ENCODE results near the gene SRRM5. TPM values are rescaled to one million over a fixed set of nuclear protein-coding genes. Genes with fewer than 3 reads are reported as not detected.
"Not testable (repeated sequence)": the region's sequence is repeated elsewhere in the genome, so short reads cannot be mapped to it uniquely, and the experiment has no call there.

The SRRM5 gene
- total RNA-seq, 1 experiment from 2014 or later = not detected

GRCh38 chr19:43649514-43649913 lies 37.6 kb downstream of the SRRM5 start:
- in situ Hi-C loops (cut with HindIII; ENCODE audit: low pct_unique_long_range_greater_than_20kb, low sequenced_read_pairs) = no loop called here
- DNase-seq (ENCODE audit: low read depth, low spot score) = no peak

- DNase-seq (ENCODE audit: low read depth, low spot score); in situ Hi-C loops (cut with HindIII; ENCODE audit: low pct_unique_long_range_greater_than_20kb, low sequenced_read_pairs): not testable (repeated sequence)
Measured at GRCh38 chr19:43650276-43650675, 38.4 kb downstream of the SRRM5 start.

GRCh38 chr19:43651758-43652545 lies 40.1 kb downstream of the SRRM5 start:
- peak; percentile 82 for DNase-seq (ENCODE audit: low read depth, low spot score)
- in situ Hi-C loops (cut with HindIII; ENCODE audit: low pct_unique_long_range_greater_than_20kb, low sequenced_read_pairs) = no loop called here

- DNase-seq (ENCODE audit: low read depth, low spot score) = no peak
- in situ Hi-C loops (cut with HindIII; ENCODE audit: low pct_unique_long_range_greater_than_20kb, low sequenced_read_pairs) = no loop called here
Measured at GRCh38 chr19:43652546-43652874, 40.6 kb downstream of the SRRM5 start.

- in situ Hi-C loops (cut with HindIII; ENCODE audit: low pct_unique_long_range_greater_than_20kb, low sequenced_read_pairs) = no loop called here
- DNase-seq (ENCODE audit: low read depth, low spot score) = no peak
Measured at GRCh38 chr19:43656436-43656835, 44.5 kb downstream of the SRRM5 start.

- DNase-seq (ENCODE audit: low read depth, low spot score) = no peak
- in situ Hi-C loops (cut with HindIII; ENCODE audit: low pct_unique_long_range_greater_than_20kb, low sequenced_read_pairs) = no loop called here
Measured at GRCh38 chr19:43658001-43658400, 46.1 kb downstream of the SRRM5 start.

- no peak for DNase-seq (ENCODE audit: low read depth, low spot score)
- in situ Hi-C loops (cut with HindIII; ENCODE audit: low pct_unique_long_range_greater_than_20kb, low sequenced_read_pairs) = no loop called here
Measured at GRCh38 chr19:43658494-43658893, 46.6 kb downstream of the SRRM5 start.

- in situ Hi-C loops (cut with HindIII; ENCODE audit: low pct_unique_long_range_greater_than_20kb, low sequenced_read_pairs) = no loop called here
Measured at GRCh38 chr19:43660301-43660970, 48.5 kb downstream of the SRRM5 start.

GRCh38 chr19:43660971-43661360 lies 49.1 kb downstream of the SRRM5 start:
- DNase-seq (ENCODE audit: low read depth, low spot score) = no peak
- in situ Hi-C loops (cut with HindIII; ENCODE audit: low pct_unique_long_range_greater_than_20kb, low sequenced_read_pairs) = no loop called here

More at GRCh38 chr19:43660301-43660970, 48.5 kb downstream of the SRRM5 start:
- DNase-seq (ENCODE audit: low read depth, low spot score) = no peak

- peak; percentile 57 for DNase-seq (ENCODE audit: low read depth, low spot score)
- in situ Hi-C loops (cut with HindIII; ENCODE audit: low pct_unique_long_range_greater_than_20kb, low sequenced_read_pairs) = no loop called here
Measured at GRCh38 chr19:43662487-43662886, 50.6 kb downstream of the SRRM5 start.

GRCh38 chr19:43664018-43664417 lies 52.1 kb downstream of the SRRM5 start:
- DNase-seq (ENCODE audit: low read depth, low spot score) = no peak
- in situ Hi-C loops (cut with HindIII; ENCODE audit: low pct_unique_long_range_greater_than_20kb, low sequenced_read_pairs) = no loop called here

Small RNA genes lying within 50 kb of the gene (small RNA-seq; reads per million reads assigned to genes)
- 0 reads per million in 2 experiments for gene RN7SL368P

Other genes starting within 250 kb of the SRRM5 start
- not detected in 2 replicates for gene TEX101, start 197.2 kb upstream of the SRRM5 start, total RNA-seq (2014; rRNA removed; shearing (Covaris generic))
- 0.18 and 0.59 TPM in 2 replicates for gene LYPD3, start 146.5 kb upstream of the SRRM5 start, total RNA-seq (2014; rRNA removed; shearing (Covaris generic))
- gene PHLDB3, start 107.3 kb upstream of the SRRM5 start, total RNA-seq (2014; rRNA removed; shearing (Covaris generic)) = 18.6 and 19.5 TPM in 2 replicates
- 39.4 and 43.6 TPM in 2 replicates for gene ETHE1, start 84.9 kb upstream of the SRRM5 start, total RNA-seq (2014; rRNA removed; shearing (Covaris generic))
- not detected in 2 replicates for gene ZNF575, start 78.9 kb upstream of the SRRM5 start, total RNA-seq (2014; rRNA removed; shearing (Covaris generic))
- 12.2 and 13.2 TPM in 2 replicates for gene XRCC1, start 36.6 kb upstream of the SRRM5 start, total RNA-seq (2014; rRNA removed; shearing (Covaris generic))
- not detected in 2 replicates for gene PINLYP, start 36.3 kb upstream of the SRRM5 start, total RNA-seq (2014; rRNA removed; shearing (Covaris generic))
- gene IRGQ, start 16.0 kb upstream of the SRRM5 start, total RNA-seq (2014; rRNA removed; shearing (Covaris generic)) = 18.7 and 20.8 TPM in 2 replicates
- 10.5 and 12.7 TPM in 2 replicates for gene ZNF576, start 15.5 kb upstream of the SRRM5 start, total RNA-seq (2014; rRNA removed; shearing (Covaris generic))
- 44.6 and 47.2 TPM in 2 replicates for gene ZNF428, start 7.5 kb downstream of the SRRM5 start, total RNA-seq (2014; rRNA removed; shearing (Covaris generic))
- 13.1 and 13.2 TPM in 2 replicates for gene CADM4, start 27.8 kb downstream of the SRRM5 start, total RNA-seq (2014; rRNA removed; shearing (Covaris generic))
- gene PLAUR, start 58.1 kb downstream of the SRRM5 start, total RNA-seq (2014; rRNA removed; shearing (Covaris generic)) = 3.5 and 5.5 TPM in 2 replicates
- not detected in 2 replicates for gene IRGC, start 104.0 kb downstream of the SRRM5 start, total RNA-seq (2014; rRNA removed; shearing (Covaris generic))
- 16.3 and 21.1 TPM in 2 replicates for gene SMG9, start 142.9 kb downstream of the SRRM5 start, total RNA-seq (2014; rRNA removed; shearing (Covaris generic))
- gene KCNN4, start 168.9 kb downstream of the SRRM5 start, total RNA-seq (2014; rRNA removed; shearing (Covaris generic)) = 1.4 and 1.7 TPM in 2 replicates
- gene LYPD5, start 190.4 kb downstream of the SRRM5 start, total RNA-seq (2014; rRNA removed; shearing (Covaris generic)) = not detected in 2 replicates
- 8.7 and 11.9 TPM in 2 replicates for gene ZNF283, start 215.2 kb downstream of the SRRM5 start, total RNA-seq (2014; rRNA removed; shearing (Covaris generic))

All from SK-MEL-5 (cell line).